Aortic smooth muscle cell (primary cell): Measurements from ENCODE around the gene VPS13C. TPM values are rescaled to one million over a fixed set of nuclear protein-coding genes. Genes with fewer than 3 reads are reported as not detected.

Source experiments
- total RNA-seq: library from RNA; depleted of rRNA; stranded (reverse); fragments of >200 nt; gene quantifications from 2 replicates; pipeline ENCODE4 v1.2.3, GENCODE V29; 2014

The VPS13C gene
- total RNA-seq, result 79.4 and 84.7 TPM in 2 replicates

GRCh38 chr15:62060113-62060895, at the start of gene VPS13C:
Gene VPS13C (minus strand): TSS chr15:62060447. CDS start chr15:62060374, 73 bp downstream.

GRCh38 chr15:62066663-62067447, 6.6 kb upstream of the VPS13C start, which contains the start of gene C2CD4A:
Gene C2CD4A (plus strand): TSS chr15:62066977. CDS start chr15:62067614, 637 bp downstream.

Other genes starting within 250 kb of the VPS13C start
- 0.06 and 0.26 TPM in 2 replicates for gene C2CD4A, start 6.5 kb upstream of the VPS13C start, total RNA-seq
- 0.26 and 0.31 TPM in 2 replicates for gene C2CD4B, start 104.8 kb upstream of the VPS13C start, total RNA-seq